Measurements from ENCODE around the gene OR8K5. TPM values are rescaled to one million over a fixed set of nuclear protein-coding genes. Genes with fewer than 3 reads are reported as not detected.
"Not testable (repeated sequence)": the region's sequence is repeated elsewhere in the genome, so short reads cannot be mapped to it uniquely, and the experiment has no call there.

OR8K5 gene
- total and polyA plus RNA-seq, 2 experiments from 2014 or later: not detected

DNA sequence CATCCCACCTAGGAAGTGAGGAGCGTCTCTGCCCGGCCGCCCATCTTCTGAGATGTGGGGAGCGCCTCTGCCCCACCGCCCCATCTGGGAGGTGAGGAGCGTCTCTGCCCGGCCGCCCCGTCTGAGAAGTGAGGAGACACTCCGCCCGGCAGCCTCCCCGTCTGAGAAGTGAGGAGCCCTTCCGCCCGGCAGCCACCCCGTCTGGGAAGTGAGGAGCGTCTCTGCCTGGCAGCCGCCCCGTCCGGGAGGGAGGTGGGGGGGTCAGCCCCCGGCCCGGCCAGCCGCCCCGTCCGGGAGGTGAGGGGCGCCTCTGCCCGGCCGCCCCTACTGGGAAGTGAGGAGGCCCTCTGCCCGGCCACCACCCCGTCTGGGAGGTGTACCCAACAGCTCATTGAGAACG lies 16.4 kb downstream of the OR8K5 start:
- not testable (repeated sequence) for H3K4me1 ChIP-seq (ENCODE audit: insufficient read depth); H3K4me2 ChIP-seq; H3K79me2 ChIP-seq (replicated peaks; ENCODE audit: insufficient read depth); H4K20me1 ChIP-seq (replicated peaks; ENCODE audit: insufficient read depth); H3K9me2 ChIP-seq (ENCODE audit: insufficient read depth); H3K27me3 Mint-ChIP-seq (ENCODE audit: insufficient read depth, low read depth, poor library complexity); DNase-seq (ENCODE audit: low spot score); H3K4me3 Mint-ChIP-seq; H2AFZ ChIP-seq; H3F3A ChIP-seq (replicated peaks; ENCODE audit: low read depth); H3K36me3 Mint-ChIP-seq (ENCODE audit: low read depth); ATAC-seq; H3K4me1 Mint-ChIP-seq; H3K27ac ChIP-seq (ENCODE audit: low read depth); H3K4me3 ChIP-seq; H3K27me3 ChIP-seq (ENCODE audit: insufficient read depth); H3K36me3 ChIP-seq (ENCODE audit: insufficient read depth); H3K27ac Mint-ChIP-seq
- peaks cover 17% of the 10 kb centered on the region for H3K9me3 Mint-ChIP-seq

DNA sequence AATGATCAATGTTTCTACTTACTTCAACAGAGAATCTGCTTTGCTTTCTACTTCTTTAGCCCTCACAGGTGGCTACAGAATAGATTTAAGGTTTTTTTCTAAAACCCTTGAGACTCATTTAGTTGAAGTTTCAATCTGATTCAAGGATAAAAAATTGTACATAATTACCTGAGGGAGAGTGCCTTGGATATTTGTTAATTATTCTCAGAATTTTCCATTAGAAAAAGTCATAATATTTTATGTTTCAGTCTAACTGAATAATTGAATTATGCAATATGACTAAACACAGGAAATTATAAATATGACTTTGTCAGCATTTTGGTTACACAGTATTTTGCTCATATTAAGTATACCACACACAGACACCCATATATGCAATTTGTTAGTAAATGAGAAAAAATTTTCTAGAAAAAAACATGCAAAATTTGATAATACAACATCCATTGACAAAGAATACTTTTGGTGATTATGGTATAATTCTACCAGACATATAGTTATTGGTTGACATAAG lies 19.9 kb downstream of the OR8K5 start, which contains the start of gene OR8J3:
TSS of gene OR8J3 (minus strand) at position 51 of the 511 bp plus-strand sequence. CDS start 2,483 bp downstream, outside the sequence.
- H3K4me1 Mint-ChIP-seq: no peaks in the 10 kb centered on the region
- no peak within 1 kb of the TSS for H3K27ac Mint-ChIP-seq
- H3K27me3 Mint-ChIP-seq (ENCODE audit: insufficient read depth, low read depth, poor library complexity): peaks cover 2% of the 10 kb centered on the region
- Histone ChIP-seq H3K27me3 (ENCODE audit: insufficient read depth) (no peaks in the 10 kb centered on the region), H3K9me2 (ENCODE audit: insufficient read depth) (no peaks in the 10 kb centered on the region), H4K20me1 (replicated peaks; ENCODE audit: insufficient read depth) (no peaks in the 10 kb centered on the region), H3K4me2 (no peak within 1 kb of the TSS), H3K27ac (ENCODE audit: low read depth) (no peak within 1 kb of the TSS), H3K4me1 (ENCODE audit: insufficient read depth) (no peaks in the 10 kb centered on the region), H3K4me3 (no peak within 1 kb of the TSS), H3F3A (replicated peaks; ENCODE audit: low read depth) (no peaks in the 10 kb centered on the region), H3K79me2 (replicated peaks; ENCODE audit: insufficient read depth) (no peaks in the 10 kb centered on the region), H3K36me3 (ENCODE audit: insufficient read depth) (no peaks in the 10 kb centered on the region), H2AFZ (no peak within 1 kb of the TSS)
- H3K36me3 Mint-ChIP-seq (ENCODE audit: low read depth): 0 out of 3 replicates have a peak, but pooled peaks cover 3% of the 10 kb centered on the region
- H3K4me3 Mint-ChIP-seq: no peak within 1 kb of the TSS
- ATAC-seq (no peak), DNase-seq (ENCODE audit: low spot score) (no peak)
- peaks cover 11% of the 10 kb centered on the region; the same call in 2 of the 3 replicates for H3K9me3 Mint-ChIP-seq
- TF ChIP-seq JUNB (IDR thresholded peaks at IDR 0.05; ENCODE audit: unreplicated experiment) (no peak), NANOG (IDR thresholded peaks at IDR 0.05; ENCODE audit: borderline replicate concordance) (no peak), EZH2phosphoT487 (IDR thresholded peaks at IDR 0.05; ENCODE audit: unreplicated experiment) (no peak), EZH2 (IDR thresholded peaks at IDR 0.05; ENCODE audit: low read depth, unreplicated experiment) (no peak), ZNF331 (CRISPR knock-in tag; IDR thresholded peaks at IDR 0.05; ENCODE audit: low read depth) (no peak), ZNF114 (CRISPR knock-in tag; IDR thresholded peaks at IDR 0.05) (no peak), POLR2AphosphoS5 (IDR thresholded peaks at IDR 0.05; ENCODE audit: low read depth) (no peak), CREB1 (CRISPR knock-in tag; IDR thresholded peaks at IDR 0.05; ENCODE audit: low read depth) (no peak)
- TF ChIP-seq, protein P1, sequence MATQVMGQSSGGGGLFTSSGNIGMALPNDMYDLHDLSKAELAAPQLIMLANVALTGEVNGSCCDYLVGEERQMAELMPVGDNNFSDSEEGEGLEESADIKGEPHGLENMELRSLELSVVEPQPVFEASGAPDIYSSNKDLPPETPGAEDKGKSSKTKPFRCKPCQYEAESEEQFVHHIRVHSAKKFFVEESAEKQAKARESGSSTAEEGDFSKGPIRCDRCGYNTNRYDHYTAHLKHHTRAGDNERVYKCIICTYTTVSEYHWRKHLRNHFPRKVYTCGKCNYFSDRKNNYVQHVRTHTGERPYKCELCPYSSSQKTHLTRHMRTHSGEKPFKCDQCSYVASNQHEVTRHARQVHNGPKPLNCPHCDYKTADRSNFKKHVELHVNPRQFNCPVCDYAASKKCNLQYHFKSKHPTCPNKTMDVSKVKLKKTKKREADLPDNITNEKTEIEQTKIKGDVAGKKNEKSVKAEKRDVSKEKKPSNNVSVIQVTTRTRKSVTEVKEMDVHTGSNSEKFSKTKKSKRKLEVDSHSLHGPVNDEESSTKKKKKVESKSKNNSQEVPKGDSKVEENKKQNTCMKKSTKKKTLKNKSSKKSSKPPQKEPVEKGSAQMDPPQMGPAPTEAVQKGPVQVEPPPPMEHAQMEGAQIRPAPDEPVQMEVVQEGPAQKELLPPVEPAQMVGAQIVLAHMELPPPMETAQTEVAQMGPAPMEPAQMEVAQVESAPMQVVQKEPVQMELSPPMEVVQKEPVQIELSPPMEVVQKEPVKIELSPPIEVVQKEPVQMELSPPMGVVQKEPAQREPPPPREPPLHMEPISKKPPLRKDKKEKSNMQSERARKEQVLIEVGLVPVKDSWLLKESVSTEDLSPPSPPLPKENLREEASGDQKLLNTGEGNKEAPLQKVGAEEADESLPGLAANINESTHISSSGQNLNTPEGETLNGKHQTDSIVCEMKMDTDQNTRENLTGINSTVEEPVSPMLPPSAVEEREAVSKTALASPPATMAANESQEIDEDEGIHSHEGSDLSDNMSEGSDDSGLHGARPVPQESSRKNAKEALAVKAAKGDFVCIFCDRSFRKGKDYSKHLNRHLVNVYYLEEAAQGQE (IDR thresholded peaks at IDR 0.05; ENCODE audit: unreplicated experiment): no peak
- TF ChIP-seq, protein P2, sequence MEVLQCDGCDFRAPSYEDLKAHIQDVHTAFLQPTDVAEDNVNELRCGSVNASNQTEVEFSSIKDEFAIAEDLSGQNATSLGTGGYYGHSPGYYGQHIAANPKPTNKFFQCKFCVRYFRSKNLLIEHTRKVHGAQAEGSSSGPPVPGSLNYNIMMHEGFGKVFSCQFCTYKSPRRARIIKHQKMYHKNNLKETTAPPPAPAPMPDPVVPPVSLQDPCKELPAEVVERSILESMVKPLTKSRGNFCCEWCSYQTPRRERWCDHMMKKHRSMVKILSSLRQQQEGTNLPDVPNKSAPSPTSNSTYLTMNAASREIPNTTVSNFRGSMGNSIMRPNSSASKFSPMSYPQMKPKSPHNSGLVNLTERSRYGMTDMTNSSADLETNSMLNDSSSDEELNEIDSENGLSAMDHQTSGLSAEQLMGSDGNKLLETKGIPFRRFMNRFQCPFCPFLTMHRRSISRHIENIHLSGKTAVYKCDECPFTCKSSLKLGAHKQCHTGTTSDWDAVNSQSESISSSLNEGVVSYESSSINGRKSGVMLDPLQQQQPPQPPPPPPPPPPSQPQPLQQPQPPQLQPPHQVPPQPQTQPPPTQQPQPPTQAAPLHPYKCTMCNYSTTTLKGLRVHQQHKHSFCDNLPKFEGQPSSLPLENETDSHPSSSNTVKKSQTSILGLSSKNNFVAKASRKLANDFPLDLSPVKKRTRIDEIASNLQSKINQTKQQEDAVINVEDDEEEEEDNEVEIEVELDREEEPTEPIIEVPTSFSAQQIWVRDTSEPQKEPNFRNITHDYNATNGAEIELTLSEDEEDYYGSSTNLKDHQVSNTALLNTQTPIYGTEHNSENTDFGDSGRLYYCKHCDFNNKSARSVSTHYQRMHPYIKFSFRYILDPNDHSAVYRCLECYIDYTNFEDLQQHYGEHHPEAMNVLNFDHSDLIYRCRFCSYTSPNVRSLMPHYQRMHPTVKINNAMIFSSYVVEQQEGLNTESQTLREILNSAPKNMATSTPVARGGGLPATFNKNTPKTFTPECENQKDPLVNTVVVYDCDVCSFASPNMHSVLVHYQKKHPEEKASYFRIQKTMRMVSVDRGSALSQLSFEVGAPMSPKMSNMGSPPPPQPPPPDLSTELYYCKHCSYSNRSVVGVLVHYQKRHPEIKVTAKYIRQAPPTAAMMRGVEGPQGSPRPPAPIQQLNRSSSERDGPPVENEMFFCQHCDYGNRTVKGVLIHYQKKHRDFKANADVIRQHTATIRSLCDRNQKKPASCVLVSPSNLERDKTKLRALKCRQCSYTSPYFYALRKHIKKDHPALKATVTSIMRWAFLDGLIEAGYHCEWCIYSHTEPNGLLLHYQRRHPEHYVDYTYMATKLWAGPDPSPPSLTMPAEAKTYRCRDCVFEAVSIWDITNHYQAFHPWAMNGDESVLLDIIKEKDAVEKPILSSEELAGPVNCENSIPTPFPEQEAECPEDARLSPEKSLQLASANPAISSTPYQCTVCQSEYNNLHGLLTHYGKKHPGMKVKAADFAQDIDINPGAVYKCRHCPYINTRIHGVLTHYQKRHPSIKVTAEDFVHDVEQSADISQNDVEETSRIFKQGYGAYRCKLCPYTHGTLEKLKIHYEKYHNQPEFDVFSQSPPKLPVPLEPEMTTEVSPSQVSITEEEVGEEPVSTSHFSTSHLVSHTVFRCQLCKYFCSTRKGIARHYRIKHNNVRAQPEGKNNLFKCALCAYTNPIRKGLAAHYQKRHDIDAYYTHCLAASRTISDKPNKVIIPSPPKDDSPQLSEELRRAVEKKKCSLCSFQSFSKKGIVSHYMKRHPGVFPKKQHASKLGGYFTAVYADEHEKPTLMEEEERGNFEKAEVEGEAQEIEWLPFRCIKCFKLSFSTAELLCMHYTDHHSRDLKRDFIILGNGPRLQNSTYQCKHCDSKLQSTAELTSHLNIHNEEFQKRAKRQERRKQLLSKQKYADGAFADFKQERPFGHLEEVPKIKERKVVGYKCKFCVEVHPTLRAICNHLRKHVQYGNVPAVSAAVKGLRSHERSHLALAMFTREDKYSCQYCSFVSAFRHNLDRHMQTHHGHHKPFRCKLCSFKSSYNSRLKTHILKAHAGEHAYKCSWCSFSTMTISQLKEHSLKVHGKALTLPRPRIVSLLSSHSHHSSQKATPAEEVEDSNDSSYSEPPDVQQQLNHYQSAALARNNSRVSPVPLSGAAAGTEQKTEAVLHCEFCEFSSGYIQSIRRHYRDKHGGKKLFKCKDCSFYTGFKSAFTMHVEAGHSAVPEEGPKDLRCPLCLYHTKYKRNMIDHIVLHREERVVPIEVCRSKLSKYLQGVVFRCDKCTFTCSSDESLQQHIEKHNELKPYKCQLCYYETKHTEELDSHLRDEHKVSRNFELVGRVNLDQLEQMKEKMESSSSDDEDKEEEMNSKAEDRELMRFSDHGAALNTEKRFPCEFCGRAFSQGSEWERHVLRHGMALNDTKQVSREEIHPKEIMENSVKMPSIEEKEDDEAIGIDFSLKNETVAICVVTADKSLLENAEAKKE (CRISPR knock-in tag; IDR thresholded peaks at IDR 0.05): no peak
- TF ChIP-seq, protein P3, sequence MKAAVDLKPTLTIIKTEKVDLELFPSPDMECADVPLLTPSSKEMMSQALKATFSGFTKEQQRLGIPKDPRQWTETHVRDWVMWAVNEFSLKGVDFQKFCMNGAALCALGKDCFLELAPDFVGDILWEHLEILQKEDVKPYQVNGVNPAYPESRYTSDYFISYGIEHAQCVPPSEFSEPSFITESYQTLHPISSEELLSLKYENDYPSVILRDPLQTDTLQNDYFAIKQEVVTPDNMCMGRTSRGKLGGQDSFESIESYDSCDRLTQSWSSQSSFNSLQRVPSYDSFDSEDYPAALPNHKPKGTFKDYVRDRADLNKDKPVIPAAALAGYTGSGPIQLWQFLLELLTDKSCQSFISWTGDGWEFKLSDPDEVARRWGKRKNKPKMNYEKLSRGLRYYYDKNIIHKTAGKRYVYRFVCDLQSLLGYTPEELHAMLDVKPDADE (IDR thresholded peaks at IDR 0.05): no peak

All from GM23338 (cell line).